HEK293 (cell line): ENCODE measurements around the gene GJC3.

ENCODE experiments used
- CTCF ChIA-PET: fragments of 350-600 bp; formaldehyde crosslinking; extraction: SDS; loops from one replicate; lab custom pipeline; 2021; ENCODE audit warnings: antibody characterized with exemption; lab: Yijun Ruan, JAX
- POLR2A ChIA-PET: fragments of 300-600 bp; formaldehyde crosslinking; extraction: SDS; loops from one replicate; lab custom pipeline; 2020; ENCODE audit warnings: antibody characterized with exemption, inconsistent platforms; lab: Yijun Ruan, JAX
- H3K27ac ChIP-seq: fragments of 200-500 bp; sonication (Bioruptor generic); 2 replicates; pipeline ENCODE4 v1.5.1; 2014; ENCODE audit warnings: low read depth, low read length, control low read depth, inconsistent platforms; ENCODE audit errors: extremely low read depth
- H3K36me3 ChIP-seq, 2 experiments: fragments of 200-500 bp in 1 of 2; sonication (Bioruptor generic) in 1 of 2; 1 replicate in 1 of 2; 2 replicates in 1 of 2; pipeline ENCODE4 v1.5.1; 2014 to 2017; ENCODE audit warnings: inconsistent platforms in 2 of 2, low read length in 2 of 2; ENCODE audit not compliant: control insufficient read depth in 2 of 2, insufficient read depth in 1 of 2
- H3K4me1 ChIP-seq: fragments of 200-500 bp; sonication (Bioruptor generic); 2 replicates; pipeline ENCODE4 v1.5.1; 2014; ENCODE audit warnings: mild to moderate bottlenecking, low read length, inconsistent platforms; ENCODE audit not compliant: control insufficient read depth, insufficient read depth
- H3K4me3 ChIP-seq: 2 replicates; pipeline ENCODE4 v1.5.1; 2011; ENCODE audit warnings: low read depth, mild to moderate bottlenecking, control low read depth, low read length, moderate library complexity
- H3K9me3 ChIP-seq: fragments of 200-500 bp; sonication (Bioruptor generic); 2 replicates; pipeline ENCODE4 v1.5.1; 2014; ENCODE audit warnings: low read depth, low read length, inconsistent platforms; ENCODE audit not compliant: control insufficient read depth, insufficient read depth
- GFI1B ChIP-seq: fragments of 450-650 bp; formaldehyde crosslinking; IDR thresholded peaks from 2 replicates; pipeline ENCODE4 v1.5.1; 2016; ENCODE audit warnings: missing biosample characterization, missing genetic modification characterization
- GLI4 ChIP-seq: fragments of 450-650 bp; formaldehyde crosslinking; IDR thresholded peaks from 2 replicates; pipeline ENCODE4 v1.5.1; 2016; ENCODE audit warnings: missing biosample characterization, missing genetic modification characterization
- MEIS1 ChIP-seq: sonication (generic); formaldehyde crosslinking; IDR thresholded peaks from 2 replicates; pipeline ENCODE4 v1.8.1; 2022; ENCODE audit warnings: missing genetic modification reagents, mild to moderate bottlenecking, borderline replicate concordance
- OVOL3 ChIP-seq: fragments of 450-650 bp; formaldehyde crosslinking; IDR thresholded peaks from 2 replicates; pipeline ENCODE4 v1.5.1; 2016; ENCODE audit warnings: missing biosample characterization, missing genetic modification characterization
- PRDM10 ChIP-seq: fragments of 450-650 bp; formaldehyde crosslinking; IDR thresholded peaks from 2 replicates; pipeline ENCODE4 v1.5.1; 2016; ENCODE audit warnings: missing biosample characterization, missing genetic modification characterization
- WT1 ChIP-seq: fragments of 450-650 bp; formaldehyde crosslinking; IDR thresholded peaks from 2 replicates; pipeline ENCODE4 v1.5.1; 2016; ENCODE audit warnings: missing biosample characterization, missing genetic modification characterization
- YY1 ChIP-seq: fragments of 450-650 bp; formaldehyde crosslinking; IDR thresholded peaks from 2 replicates; pipeline ENCODE4 v1.5.1; 2018; ENCODE audit warnings: missing biosample characterization, missing genetic modification characterization
- ZBTB7A ChIP-seq: fragments of 450-650 bp; formaldehyde crosslinking; IDR thresholded peaks from 2 replicates; pipeline ENCODE4 v1.5.1; 2016; ENCODE audit warnings: low read depth, missing biosample characterization, missing genetic modification characterization
- ZNF121 ChIP-seq: fragments of 450-650 bp; formaldehyde crosslinking; IDR thresholded peaks from 2 replicates; pipeline ENCODE4 v1.5.1; 2016; ENCODE audit warnings: missing biosample characterization, missing genetic modification characterization
- ZNF138 ChIP-seq: fragments of 450-650 bp; formaldehyde crosslinking; IDR thresholded peaks from 2 replicates; pipeline ENCODE4 v1.5.1; 2016; ENCODE audit warnings: missing biosample characterization, missing genetic modification characterization, borderline replicate concordance
- ZNF175 ChIP-seq: fragments of 450-650 bp; formaldehyde crosslinking; IDR thresholded peaks from 2 replicates; pipeline ENCODE4 v1.5.1; 2016; ENCODE audit warnings: missing biosample characterization, missing genetic modification characterization
- ZNF202 ChIP-seq: fragments of 450-650 bp; formaldehyde crosslinking; IDR thresholded peaks from 2 replicates; pipeline ENCODE4 v1.5.1; 2016; ENCODE audit warnings: missing biosample characterization, missing genetic modification characterization, borderline replicate concordance
- ZNF239 ChIP-seq: fragments of 450-650 bp; formaldehyde crosslinking; IDR thresholded peaks from 2 replicates; pipeline ENCODE4 v1.5.1; 2016; ENCODE audit warnings: missing biosample characterization, missing genetic modification characterization
- ZNF24 ChIP-seq: fragments of 450-650 bp; formaldehyde crosslinking; IDR thresholded peaks from 2 replicates; pipeline ENCODE4 v1.5.1; 2016; ENCODE audit warnings: missing biosample characterization, missing genetic modification characterization
- ZNF266 ChIP-seq: fragments of 450-650 bp; formaldehyde crosslinking; IDR thresholded peaks from 2 replicates; pipeline ENCODE4 v1.5.1; 2016; ENCODE audit warnings: missing biosample characterization, missing genetic modification characterization, low read depth
- ZNF274 ChIP-seq, 2 experiments: fragments of 200-500 bp in 1 of 2; fragments of 450-650 bp in 1 of 2; sonication (Bioruptor generic) in 1 of 2; formaldehyde crosslinking in 1 of 2; IDR thresholded peaks; 2 replicates each; pipeline versions ENCODE4 v1.5.1 to v1.6.1; 2014 to 2016; ENCODE audit warnings: borderline replicate concordance in 1 of 2, inconsistent platforms in 1 of 2, low read length in 1 of 2, missing biosample characterization in 1 of 2, missing genetic modification characterization in 1 of 2
- ZNF292 ChIP-seq: fragments of 450-650 bp; formaldehyde crosslinking; IDR thresholded peaks from 2 replicates; pipeline ENCODE4 v1.5.1; 2016; ENCODE audit warnings: low read depth, missing biosample characterization, missing genetic modification characterization, borderline replicate concordance
- ZNF366 ChIP-seq: fragments of 450-650 bp; formaldehyde crosslinking; conservative IDR thresholded peaks from 2 replicates; pipeline ENCODE4 v1.5.1; 2016; ENCODE audit warnings: missing biosample characterization, missing genetic modification characterization
- ZNF391 ChIP-seq: fragments of 450-650 bp; formaldehyde crosslinking; IDR thresholded peaks from 2 replicates; pipeline ENCODE4 v1.5.1; 2016; ENCODE audit warnings: low read depth, missing biosample characterization, missing genetic modification characterization, borderline replicate concordance
- ZNF426 ChIP-seq: fragments of 450-650 bp; formaldehyde crosslinking; IDR thresholded peaks from 2 replicates; pipeline ENCODE4 v1.5.1; 2017; ENCODE audit warnings: missing biosample characterization, missing genetic modification characterization, mild to moderate bottlenecking, inconsistent platforms, moderate library complexity
- ZNF433 ChIP-seq: fragments of 450-650 bp; formaldehyde crosslinking; IDR thresholded peaks from 2 replicates; pipeline ENCODE4 v1.5.1; 2016; ENCODE audit warnings: missing biosample characterization, missing genetic modification characterization, low read depth
- ZNF555 ChIP-seq: fragments of 450-650 bp; formaldehyde crosslinking; conservative IDR thresholded peaks from 2 replicates; pipeline ENCODE4 v1.5.1; 2017; ENCODE audit warnings: missing biosample characterization, mild to moderate bottlenecking, missing genetic modification characterization, inconsistent platforms
- ZNF571 ChIP-seq: fragments of 450-650 bp; formaldehyde crosslinking; IDR thresholded peaks from 2 replicates; pipeline ENCODE4 v1.5.0; 2017; ENCODE audit warnings: missing biosample characterization, missing genetic modification characterization
- ZNF600 ChIP-seq: fragments of 450-650 bp; formaldehyde crosslinking; IDR thresholded peaks from 2 replicates; pipeline ENCODE4 v1.5.1; 2016; ENCODE audit warnings: missing biosample characterization, missing genetic modification characterization
- ZNF610 ChIP-seq: fragments of 450-650 bp; formaldehyde crosslinking; IDR thresholded peaks from 2 replicates; pipeline ENCODE4 v1.5.1; 2016; ENCODE audit warnings: missing biosample characterization, missing genetic modification characterization, borderline replicate concordance
- ZNF621 ChIP-seq: fragments of 450-650 bp; formaldehyde crosslinking; IDR thresholded peaks from 2 replicates; pipeline ENCODE4 v1.5.1; 2017; ENCODE audit warnings: missing biosample characterization, missing genetic modification characterization
- ZNF76 ChIP-seq: fragments of 450-650 bp; formaldehyde crosslinking; IDR thresholded peaks from 2 replicates; pipeline ENCODE4; 2016; ENCODE audit warnings: low read depth, missing biosample characterization, missing genetic modification characterization, borderline replicate concordance
- ZNF777 ChIP-seq: fragments of 450-650 bp; formaldehyde crosslinking; IDR thresholded peaks from 2 replicates; pipeline ENCODE4 v1.5.1; 2017; ENCODE audit warnings: missing biosample characterization, missing genetic modification characterization, borderline replicate concordance
- ZNF843 ChIP-seq: fragments of 450-650 bp; formaldehyde crosslinking; IDR thresholded peaks from 2 replicates; pipeline ENCODE4 v1.5.1; 2016; ENCODE audit warnings: missing biosample characterization, missing genetic modification characterization
- ZSCAN23 ChIP-seq: fragments of 450-650 bp; formaldehyde crosslinking; IDR thresholded peaks from 2 replicates; pipeline ENCODE4 v1.5.1; 2016; ENCODE audit warnings: missing biosample characterization, missing genetic modification characterization
- ZSCAN4 ChIP-seq: fragments of 450-650 bp; formaldehyde crosslinking; IDR thresholded peaks from 2 replicates; pipeline ENCODE4 v1.5.1; 2017; ENCODE audit warnings: missing biosample characterization, missing genetic modification characterization

GJC3 gene

DNA sequence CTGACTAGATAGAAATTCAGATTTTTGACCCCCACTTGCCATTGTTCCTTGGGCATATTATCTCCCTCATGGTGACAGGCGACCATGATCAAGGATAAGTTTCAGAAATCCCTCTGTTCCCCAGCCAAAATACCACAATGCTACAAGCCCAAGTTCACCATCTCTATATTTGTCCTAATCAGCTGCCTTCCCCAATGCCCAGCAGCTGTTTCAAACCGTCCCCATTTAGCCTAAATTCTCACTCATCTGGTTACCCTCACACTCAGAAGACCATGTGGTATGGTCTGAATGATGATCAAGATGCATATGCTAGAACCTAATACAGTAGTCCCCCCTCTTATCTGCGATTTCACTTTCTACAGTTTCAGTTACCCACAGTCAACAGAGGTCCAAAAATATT, 956 bp upstream of the GJC3 start:
- no peak overlapping the region for H3K27ac ChIP-seq
- no peak for TF ChIP-seq ZNF76 (tag by site-specific recombination)
- no peak for TF ChIP-seq PRDM10 (tag by site-specific recombination)
- TF ChIP-seq GLI4: no peak
- TF ChIP-seq GFI1B: no peak
- no peak for TF ChIP-seq ZNF571
- TF ChIP-seq ZNF266 (tag by site-specific recombination): no peak
- no peak for TF ChIP-seq ZSCAN4 (tag by site-specific recombination)
- TF ChIP-seq ZSCAN23: no peak
- TF ChIP-seq ZNF777 (tag by site-specific recombination): no peak
- no peak for TF ChIP-seq OVOL3
- no peak for TF ChIP-seq ZBTB7A (tag by site-specific recombination)
- TF ChIP-seq ZNF391 (tag by site-specific recombination): no peak
- no peak for TF ChIP-seq ZNF239 (tag by site-specific recombination)
- no peak for TF ChIP-seq WT1 (tag by site-specific recombination)
- TF ChIP-seq ZNF138 (tag by site-specific recombination): no peak
- no peak for TF ChIP-seq ZNF843 (tag by site-specific recombination)
- TF ChIP-seq, all 188 proteins: peak for 0
- Histone ChIP-seq H3K9me3 (no peaks in the 10 kb centered on the region), H3K36me3 (no peaks in the 10 kb centered on the region), H3K4me3 (no peak overlapping the region), H3K4me1 (no peaks in the 10 kb centered on the region)
- CTCF ChIA-PET: interaction anchor here (0.6 to 1.4 kb wide), 4 partner anchors 9 to 59 kb away, joined by 3 to 5 read pairs (median 4); no protein-coding TSS in a partner anchor
- POLR2A ChIA-PET: no interaction called here

- TF ChIP-seq ZNF433 (tag by site-specific recombination) (no peak), ZNF24 (tag by site-specific recombination) (no peak), ZNF121 (tag by site-specific recombination) (no peak), ZNF610 (tag by site-specific recombination) (no peak), ZNF274 (IDR thresholded peaks at IDR 0.05; ENCODE audit: low read length) (no peak), ZNF274 (tag by site-specific recombination; IDR thresholded peaks at IDR 0.05; ENCODE audit: borderline replicate concordance) (no peak), ZNF426 (tag by site-specific recombination) (no peak), ZNF621 (tag by site-specific recombination) (no peak), ZNF175 (tag by site-specific recombination) (no peak), MEIS1 (no peak), ZNF555 (tag by site-specific recombination) (no peak), YY1 (tag by site-specific recombination) (no peak), ZNF600 (tag by site-specific recombination) (no peak), ZNF366 (no peak; the same call in none of the 2 replicates), ZNF292 (tag by site-specific recombination) (no peak), ZNF202 (no peak)
- Histone ChIP-seq H3K4me3 (no peak overlapping the region), H3K4me1 (no peaks in the 10 kb centered on the region), H3K27ac (no peak overlapping the region), H3K9me3 (no peaks in the 10 kb centered on the region), H3K36me3 (no peaks in the 10 kb centered on the region)
- ChIA-PET POLR2A (interaction anchor here (1.0 kb wide), 2 partner anchors 10 to 20 kb away, joined by 3 to 12 read pairs; partner anchors contain the start of gene TRIM4), CTCF (interaction anchor here (0.6 to 1.4 kb wide), 5 partner anchors 8 to 582 kb away, joined by 3 to 13 read pairs (median 4); no protein-coding TSS in a partner anchor)
Observed at GRCh38 chr7:99929730-99930053, 272 bp upstream of the GJC3 start.
